Measurements from ENCODE around the gene RAB27A.

The RAB27A gene

DNA sequence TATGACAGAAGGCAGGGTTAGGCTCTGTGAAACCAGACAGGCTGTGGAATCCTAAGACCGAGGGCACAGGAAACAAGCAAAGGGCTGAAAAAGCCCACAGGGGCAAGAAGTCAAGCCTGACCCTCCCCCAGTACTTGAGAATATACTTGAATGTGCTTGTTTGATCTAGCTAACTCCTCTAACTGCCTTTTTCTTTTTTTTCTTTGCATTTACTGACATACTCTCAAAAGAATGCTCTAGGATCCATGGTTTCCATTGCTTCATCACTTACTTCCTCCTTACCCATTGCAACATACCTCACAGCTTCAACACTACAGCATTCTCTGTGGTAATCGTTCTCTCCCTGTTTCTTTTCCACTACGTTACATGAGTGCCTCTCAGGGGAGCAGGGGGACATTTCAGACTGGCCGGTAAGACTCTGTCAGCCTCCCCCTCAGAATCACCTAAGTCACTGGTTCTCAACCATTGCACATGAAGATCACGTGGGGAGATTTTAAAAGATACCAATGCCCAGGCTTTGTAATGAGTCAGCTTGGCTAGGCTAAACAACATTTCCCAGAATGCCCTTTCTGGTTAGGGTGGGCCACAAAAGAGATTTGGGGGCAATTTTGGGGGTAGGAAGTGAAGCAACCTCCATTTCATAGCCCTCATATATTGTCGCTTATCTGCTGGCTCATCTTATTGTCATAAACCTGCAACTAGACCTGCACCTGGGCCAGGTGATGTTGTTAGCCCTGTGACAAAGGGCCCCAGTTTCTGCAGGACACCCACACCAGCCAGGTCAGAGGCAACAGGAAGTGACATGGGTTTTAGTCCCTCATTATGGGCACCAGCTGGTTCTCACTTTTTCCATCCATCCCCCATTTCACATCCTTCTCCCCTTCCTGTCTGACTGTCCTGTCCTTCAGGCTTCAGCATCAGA is 68.3 kb downstream of the RAB27A start:
- no peak for DNase-seq

DNA sequence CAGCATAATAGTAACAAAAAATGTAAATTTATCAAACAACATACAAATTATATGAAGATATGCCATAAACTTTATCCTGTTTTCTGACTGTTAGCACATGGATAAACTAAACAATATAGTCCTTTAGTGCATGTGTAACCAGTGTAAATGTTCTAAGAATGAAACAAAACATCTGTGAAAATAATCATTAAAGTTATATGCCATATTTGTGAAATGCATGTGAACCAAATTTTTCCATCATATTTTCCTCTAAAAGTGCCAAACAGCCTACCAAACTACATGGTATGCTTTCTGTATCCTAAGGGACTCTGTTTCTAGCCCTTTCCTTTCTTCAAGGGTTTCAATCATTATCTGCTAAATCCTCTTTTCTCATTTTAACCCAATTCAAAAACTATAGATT is 69.0 kb downstream of the RAB27A start:
- no peak for DNase-seq

DNA sequence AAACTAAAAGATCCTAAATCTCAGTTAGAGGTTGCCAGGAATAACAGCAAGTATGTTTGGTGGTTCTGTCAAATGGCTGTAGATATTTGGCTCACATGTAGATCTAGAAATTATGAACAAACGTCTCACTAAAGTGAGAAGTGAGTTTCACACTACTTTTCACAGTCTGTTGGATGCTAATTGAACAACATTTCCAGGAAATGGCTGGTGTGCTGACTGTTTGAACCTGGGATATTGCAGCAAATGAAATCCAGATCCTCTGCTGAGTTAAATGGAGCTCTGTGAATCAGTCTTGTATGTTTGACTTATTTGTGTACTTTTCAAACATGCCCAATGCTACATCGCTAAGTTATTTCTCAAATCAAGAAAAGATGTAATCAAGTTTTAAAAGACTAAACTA is 71.6 kb downstream of the RAB27A start:
- no peak for DNase-seq

DNA sequence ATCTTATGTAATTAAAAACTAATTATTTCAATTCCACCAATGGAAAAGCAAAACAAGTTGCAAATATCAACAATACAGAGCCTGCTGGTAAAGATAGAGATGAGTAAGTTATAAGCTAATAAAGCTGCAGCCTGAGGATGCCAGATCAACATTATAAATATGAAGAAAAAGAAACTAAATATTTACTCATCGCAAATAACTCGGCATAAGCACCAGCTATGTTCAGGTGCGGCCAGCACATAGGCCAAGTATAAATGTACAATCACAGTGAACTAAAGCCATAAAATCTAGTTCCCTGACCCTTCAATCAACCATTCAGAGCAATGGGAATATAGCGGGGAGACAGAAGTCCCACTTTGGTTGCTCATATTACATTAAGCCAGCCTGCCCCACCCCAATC is 85.1 kb downstream of the RAB27A start:
- DNase-seq = no peak

DNA sequence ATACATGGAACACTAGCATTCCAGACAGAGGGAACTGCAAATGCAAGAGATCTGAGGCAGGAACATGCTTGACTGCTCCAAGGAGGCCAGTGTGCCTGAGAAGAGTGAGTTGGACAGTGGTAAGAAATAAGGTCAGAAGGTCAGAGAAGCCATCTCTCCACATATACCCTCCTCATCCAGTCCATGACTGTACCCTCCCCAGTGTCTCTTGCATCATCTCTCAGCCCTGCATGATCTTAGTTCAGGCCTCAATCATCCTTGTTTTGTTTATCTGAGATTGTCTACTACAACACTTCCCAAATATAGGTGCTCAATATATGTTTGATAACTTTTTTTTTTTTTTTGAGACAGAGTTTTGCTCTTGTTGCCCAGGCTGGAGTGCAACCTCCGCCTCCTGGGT is 87.4 kb downstream of the RAB27A start:
- DNase-seq = no peak

DNA sequence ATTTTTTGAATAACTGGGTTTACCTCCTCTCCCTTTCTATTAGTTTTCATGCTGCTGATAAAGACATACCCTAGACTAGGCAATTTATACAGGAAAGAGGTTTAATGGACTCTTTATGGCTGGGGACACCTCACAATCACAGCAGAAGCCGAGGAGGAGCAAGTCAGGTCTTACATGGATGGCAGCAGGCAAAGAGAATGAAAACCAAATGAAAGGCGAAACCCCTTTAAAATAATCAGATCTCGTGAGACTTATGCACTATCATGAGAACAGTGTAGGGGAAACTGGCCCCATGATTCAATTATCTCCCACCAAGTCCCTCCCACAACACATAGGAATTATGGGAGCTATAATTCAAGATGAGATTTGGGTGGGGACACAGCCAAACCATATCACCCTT is 90.9 kb downstream of the RAB27A start:
- DNase-seq = no peak

DNA sequence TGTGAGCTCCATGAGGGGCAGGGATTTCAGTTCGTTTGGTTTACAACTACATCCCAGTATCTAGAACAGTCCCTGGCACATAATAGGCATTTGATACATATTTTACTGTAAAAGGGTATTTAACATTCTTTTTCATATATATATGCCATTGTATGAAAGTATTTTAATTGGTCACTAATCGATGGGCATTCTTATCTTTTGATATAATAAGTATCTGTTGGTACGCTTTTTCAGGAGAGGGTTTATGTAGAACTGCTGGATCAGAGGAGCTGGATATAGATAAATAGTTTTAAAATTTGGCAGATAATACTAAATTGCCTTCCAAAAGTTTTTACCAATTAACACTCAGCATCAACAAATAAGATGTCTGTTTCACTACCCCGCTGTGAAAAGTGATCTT is 91.9 kb downstream of the RAB27A start:
- no peak for DNase-seq

DNA sequence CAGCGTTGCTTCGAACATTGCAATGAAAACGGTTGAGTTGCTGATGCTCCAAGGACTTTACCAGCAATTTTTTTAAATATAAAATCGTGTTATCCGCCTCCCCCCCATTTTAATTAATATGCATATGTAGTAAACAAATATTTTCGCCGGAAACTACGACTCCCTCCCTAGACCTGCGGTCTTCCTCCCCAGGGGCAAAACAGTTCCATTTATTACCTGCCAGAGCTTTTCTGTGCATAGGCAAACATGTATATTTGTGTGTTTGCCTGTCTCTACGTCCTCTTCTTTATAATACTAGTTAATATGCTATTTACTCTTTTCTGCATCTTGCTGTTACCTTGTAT is 92.3 kb downstream of the RAB27A start:
- DNase-seq = no peak

DNA sequence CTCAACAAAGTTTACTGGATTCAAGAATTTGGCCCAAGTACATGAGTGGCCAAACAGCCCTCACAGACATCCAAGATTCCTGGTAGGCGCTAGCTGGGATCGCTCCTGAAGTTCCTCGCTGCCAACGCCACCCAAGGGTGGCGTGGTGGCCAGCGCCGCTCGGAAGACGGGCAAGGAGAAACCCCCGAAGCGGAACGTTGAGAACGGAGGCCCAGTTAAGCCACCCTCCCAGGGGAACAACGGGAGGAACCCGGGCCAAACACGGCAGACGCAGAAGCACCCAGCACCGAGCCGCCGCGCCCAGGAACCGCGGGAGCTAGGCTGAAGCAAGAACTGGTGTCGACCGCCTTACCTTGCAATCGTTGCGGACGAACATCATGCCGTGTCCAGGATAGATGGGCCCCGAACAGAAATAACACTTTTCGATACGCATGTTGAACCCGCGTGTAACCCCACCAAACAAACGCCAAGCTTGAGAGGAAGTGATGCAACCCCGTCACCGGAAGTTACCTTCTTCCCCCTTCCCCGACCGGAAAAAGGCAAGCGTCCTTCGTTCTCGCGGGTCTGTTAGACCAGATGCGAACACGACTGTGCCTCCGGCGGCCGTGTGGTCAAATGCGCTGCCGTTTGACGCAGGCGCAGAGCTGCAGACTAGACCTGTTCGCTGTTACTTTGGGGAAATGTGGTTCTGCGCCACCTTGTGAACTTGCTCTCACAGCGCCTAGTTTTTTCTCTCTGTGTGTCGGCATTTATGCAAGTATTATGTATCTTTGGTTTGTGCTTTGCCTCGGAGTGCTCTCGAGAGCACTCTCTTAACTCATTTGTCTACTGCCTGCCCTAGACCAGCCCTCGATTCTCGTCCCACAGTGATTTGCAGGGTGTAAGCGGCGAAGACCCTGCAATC is 92.9 kb downstream of the RAB27A start, which contains the start of gene RSL24D1:
TSS of gene RSL24D1 (minus strand) at position 484 of the 904 bp plus-strand sequence. CDS start at position 433, 51 bp downstream.
- peak; percentile 100 for DNase-seq

DNA sequence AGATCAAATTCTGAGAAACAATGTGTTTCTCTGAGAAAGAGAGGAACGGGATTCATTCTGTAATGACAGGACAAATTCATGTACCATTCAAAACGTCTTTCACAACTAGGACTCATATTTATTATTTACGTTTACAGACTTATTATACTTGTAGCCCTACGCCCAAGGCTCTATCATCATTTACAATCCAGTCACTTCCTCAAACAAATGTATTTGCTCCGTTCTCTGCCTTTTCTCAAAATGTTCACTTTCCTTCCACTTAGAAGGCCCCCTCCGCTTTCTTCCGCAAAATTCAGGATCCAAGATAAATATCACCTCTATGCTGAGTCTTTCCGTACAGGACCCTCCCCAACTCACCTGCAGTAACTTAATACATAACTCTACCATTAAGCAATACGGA is 93.6 kb downstream of the RAB27A start:
- DNase-seq = peak; percentile 19

DNA sequence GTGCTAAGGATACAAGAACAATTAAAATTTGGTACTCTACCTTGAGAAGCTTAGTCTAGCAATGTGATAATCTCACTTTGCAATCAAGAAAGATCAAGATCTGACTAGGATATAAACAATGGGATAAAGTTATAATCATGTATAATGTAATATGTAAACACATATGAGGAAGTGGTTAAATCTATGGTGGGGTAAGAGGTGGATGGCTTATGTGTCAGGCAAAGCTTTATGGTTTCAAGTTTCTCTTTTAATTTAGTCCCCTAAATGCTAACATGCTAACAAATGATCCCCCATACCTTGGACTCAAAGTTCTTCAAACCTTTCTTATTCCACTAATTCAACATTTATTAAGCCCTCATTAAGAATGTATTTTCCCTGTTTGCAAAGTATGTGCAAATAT is 95.4 kb downstream of the RAB27A start:
- DNase-seq = no peak

DNA sequence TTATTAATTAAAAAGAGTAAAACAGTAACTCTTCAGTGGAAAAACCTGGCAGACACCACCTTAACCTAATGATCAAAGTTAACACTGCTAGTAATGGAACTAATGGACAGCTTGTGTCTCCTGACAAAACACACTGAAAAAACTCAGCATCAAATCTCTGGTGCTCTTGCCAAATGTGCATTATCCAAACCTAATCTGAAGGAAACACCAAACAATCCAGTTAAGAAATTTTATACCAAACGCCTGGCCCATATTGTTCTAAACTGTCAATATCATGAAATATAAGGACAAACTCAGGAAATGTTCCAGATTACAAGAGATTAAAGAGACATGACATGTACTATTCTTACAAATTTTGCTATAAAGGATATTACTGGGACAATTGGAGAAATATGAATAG is 103.3 kb downstream of the RAB27A start:
- no peak for DNase-seq

DNA sequence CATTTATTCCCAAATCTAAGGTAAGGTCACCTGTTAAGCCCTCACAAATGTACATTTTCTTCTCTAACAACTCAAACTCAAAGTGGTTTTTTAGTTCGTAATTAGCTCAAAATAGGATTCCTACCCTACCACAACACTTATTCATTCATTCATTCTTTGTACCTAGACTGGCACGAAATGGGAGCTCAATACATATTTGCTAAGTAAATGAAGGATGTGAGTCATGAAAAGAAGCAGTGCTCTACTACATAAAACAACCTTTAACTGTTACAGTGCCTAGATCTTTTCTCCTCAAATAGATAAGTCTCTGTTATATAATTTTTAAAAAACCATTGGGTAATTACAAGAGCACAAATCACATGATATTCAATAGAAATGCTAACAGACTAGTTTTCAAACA is 105.9 kb downstream of the RAB27A start:
- DNase-seq = no peak

DNA sequence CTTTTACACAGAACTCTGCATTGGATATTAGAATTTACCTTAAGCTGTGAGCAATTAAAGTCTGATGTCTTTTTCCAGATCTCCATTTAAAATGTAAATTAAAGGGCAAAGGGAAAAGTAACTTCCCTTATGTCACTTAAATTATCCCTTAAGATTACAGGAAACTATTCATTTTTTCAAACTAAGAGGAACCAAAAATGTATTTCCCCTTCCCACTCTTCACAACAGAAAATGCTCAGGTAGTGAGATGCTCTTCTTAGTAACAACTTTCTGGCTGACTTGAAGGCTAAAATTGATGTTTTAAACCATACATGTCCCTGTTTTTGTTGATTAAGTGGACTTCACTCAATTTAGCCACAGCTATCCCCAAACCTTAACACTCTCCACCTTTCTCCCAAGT is 110.5 kb downstream of the RAB27A start:
- DNase-seq = no peak

DNA sequence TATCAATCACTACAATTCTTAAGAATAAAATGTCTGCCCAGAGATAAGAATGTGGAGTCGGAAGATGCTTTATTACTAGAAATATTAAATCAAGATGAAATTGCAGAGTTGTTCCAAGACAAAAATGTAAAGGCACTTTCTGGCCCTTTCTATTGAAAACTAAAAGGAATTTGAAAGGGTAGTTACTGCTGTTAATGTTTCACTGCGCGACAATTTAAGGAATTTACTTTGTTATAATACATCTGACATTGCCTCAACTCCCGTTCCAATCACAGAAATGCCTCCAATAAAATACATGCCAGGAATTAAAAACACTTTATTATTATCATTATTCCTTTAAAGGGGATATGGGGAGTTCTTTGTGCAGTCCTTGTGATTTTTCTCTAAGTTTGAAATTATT is 119.3 kb downstream of the RAB27A start:
- DNase-seq = no peak

DNA sequence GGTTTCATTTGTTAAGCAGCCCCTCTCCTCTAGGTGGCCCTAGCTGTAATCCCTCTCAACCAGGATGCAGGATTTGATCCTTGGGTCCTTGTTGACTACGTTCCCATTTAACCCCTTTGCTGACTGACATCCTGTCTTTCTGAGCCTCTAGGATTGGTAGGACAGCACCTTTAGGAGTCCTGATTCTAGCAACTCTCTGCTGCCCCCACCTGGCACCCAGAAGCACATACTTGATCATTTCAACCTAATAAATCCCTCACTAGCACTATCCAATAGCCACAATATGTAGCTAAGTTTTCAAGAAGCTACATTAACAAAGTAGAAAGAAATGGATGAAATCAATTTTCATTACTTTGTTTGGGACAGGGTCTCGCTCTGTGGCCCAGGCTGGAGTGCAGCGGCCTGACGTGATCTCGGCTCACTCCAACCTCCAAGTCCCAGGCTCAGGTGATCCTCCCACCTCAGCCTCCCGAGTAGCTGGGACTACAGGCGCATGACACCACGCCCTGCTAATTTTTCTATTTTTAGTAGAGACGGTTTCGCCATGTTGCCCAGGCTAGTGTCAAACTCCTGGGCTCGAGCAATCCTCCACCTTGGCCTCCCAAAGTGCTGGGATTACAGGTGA is 121.2 kb downstream of the RAB27A start:
- DNase-seq = peak; percentile 79

DNA sequence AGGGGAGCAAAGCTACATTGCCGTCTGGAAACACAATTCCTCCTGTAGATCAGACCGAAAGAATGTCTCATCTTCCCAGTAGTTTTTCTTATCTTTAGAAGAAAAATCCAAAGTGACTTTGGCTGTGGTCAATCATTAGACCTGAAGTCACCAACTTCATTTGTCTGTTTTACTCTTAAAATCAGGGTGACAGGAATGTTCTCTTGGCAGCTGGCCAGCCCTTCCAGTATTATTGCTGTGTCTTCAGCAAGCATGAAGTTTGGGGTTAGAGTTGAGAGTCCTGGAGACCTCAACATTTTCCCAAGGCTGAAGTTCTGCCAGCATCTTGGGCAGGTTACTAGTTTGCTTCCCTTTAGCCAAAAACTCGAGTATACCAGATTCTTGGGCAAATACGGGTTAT is 125.3 kb downstream of the RAB27A start:
- DNase-seq = no peak
